ENCODE data around the gene AP5M1. TPM values are rescaled to one million over a fixed set of nuclear protein-coding genes. Genes with fewer than 3 reads are reported as not detected.

The AP5M1 gene
- total RNA-seq, 5 donors from 2014 or later (not counting 1 experiment from before 2014, with no cell fraction given), result 44.4 to 56.9 (median 48.5) TPM

- no peak for DNase-seq
- ChIA-PET POLR2A (no interaction called here), CTCF (interaction anchor here in 1 of 2 donors (1.3 kb wide), 1 partner anchor 10 kb away, joined by 4 read pairs; no protein-coding TSS in a partner anchor)
- no peak for ATAC-seq (replicated peaks in 1 of 4)
- no peak overlapping the region for H3K4me3 Mint-ChIP-seq
- Histone ChIP-seq H3K4me3 (ENCODE audit: control insufficient read depth in 1 of 2, extremely low read depth in 1 of 2, low read length in 1 of 2) (no peak overlapping the region), H3K36me3 (ENCODE audit: control insufficient read depth in 2 of 2, extremely low read depth in 1 of 2, insufficient read depth in 1 of 2, low read length in 1 of 2) (no peaks in the 10 kb centered on the region), H3K4me1 (ENCODE audit: control insufficient read depth in 1 of 2, extremely low read depth in 1 of 2, insufficient read depth in 2 of 2, low read length in 2 of 2) (no peaks in the 10 kb centered on the region), H3K27ac (ENCODE audit: low read length) (no peak overlapping the region), H3K9me3 (no peaks in the 10 kb centered on the region), H3K27me3 (replicated peaks in 1 of 2; ENCODE audit: control insufficient read depth in 2 of 2, extremely low read depth in 1 of 2, insufficient read depth in 2 of 2, low read length in 1 of 2) (no peaks in the 10 kb centered on the region)
- WGBS (ENCODE audit: insufficient coverage), result 100% methylated on average over 1 of the region's 1 CpG
- no peaks in the 10 kb centered on the region for H3K9me3 Mint-ChIP-seq
- no peaks in the 10 kb centered on the region for H3K27me3 Mint-ChIP-seq
- H3K36me3 Mint-ChIP-seq, result peaks cover 40% of the 10 kb centered on the region
- no peak overlapping the region for H3K27ac Mint-ChIP-seq
- H3K4me1 Mint-ChIP-seq, result peaks cover 41 to 58% (median 54%) of the 10 kb centered on the region in 3 donors
These were observed 9.1 kb upstream of the AP5M1 start for GRCh38 chr14:57259672-57260071.

- no peaks in the 10 kb centered on the region for H3K9me3 Mint-ChIP-seq
- POLR2A ChIA-PET, result no interaction called here
- no peaks in the 10 kb centered on the region for H3K27me3 Mint-ChIP-seq
- peaks cover 0 to 3% of the 10 kb centered on the region in 2 experiments for H3K4me1 ChIP-seq (ENCODE audit: control insufficient read depth in 1 of 2, extremely low read depth in 1 of 2, insufficient read depth in 2 of 2, low read length in 2 of 2)
- H3K4me3 ChIP-seq (ENCODE audit: control insufficient read depth in 1 of 2, extremely low read depth in 1 of 2, low read length in 1 of 2), result no peak overlapping the region
- H3K27ac Mint-ChIP-seq, result no peak overlapping the region
- no peak for ATAC-seq (replicated peaks in 1 of 4)
- no peak overlapping the region for H3K4me3 Mint-ChIP-seq
- no peak for DNase-seq
- peaks cover 47 to 57% (median 55%) of the 10 kb centered on the region in 3 donors for H3K4me1 Mint-ChIP-seq
- H3K36me3 ChIP-seq (ENCODE audit: control insufficient read depth in 2 of 2, extremely low read depth in 1 of 2, insufficient read depth in 1 of 2, low read length in 1 of 2), result no peaks in the 10 kb centered on the region
- peaks cover 32% of the 10 kb centered on the region for H3K36me3 Mint-ChIP-seq
- CTCF ChIA-PET, result no interaction called here
- H3K27me3 ChIP-seq (replicated peaks in 1 of 2; ENCODE audit: control insufficient read depth in 2 of 2, extremely low read depth in 1 of 2, insufficient read depth in 2 of 2, low read length in 1 of 2), result no peaks in the 10 kb centered on the region
- H3K9me3 ChIP-seq, result no peaks in the 10 kb centered on the region
- no peak overlapping the region for H3K27ac ChIP-seq (ENCODE audit: low read length)
These were observed 7.2 kb upstream of the AP5M1 start for GRCh38 chr14:57261604-57262003.

GRCh38 chr14:57262117-57262516 lies 6.7 kb upstream of the AP5M1 start:
- POLR2A ChIA-PET, result interaction anchor here in 1 of 2 donors (0.6 kb wide), 1 partner anchor 1461 kb away, joined by 3 read pairs; no protein-coding TSS in a partner anchor

GRCh38 chr14:57266065-57266464 lies 2.7 kb upstream of the AP5M1 start:
- H3K4me1 ChIP-seq (ENCODE audit: control insufficient read depth in 1 of 2, extremely low read depth in 1 of 2, insufficient read depth in 2 of 2, low read length in 2 of 2), result peaks cover 13 to 14% of the 10 kb centered on the region in 2 experiments
- no peaks in the 10 kb centered on the region for H3K9me3 ChIP-seq
- H3K36me3 Mint-ChIP-seq, result peaks cover 4% of the 10 kb centered on the region
- no peak overlapping the region for H3K27ac ChIP-seq (ENCODE audit: low read length)
- H3K4me3 ChIP-seq (ENCODE audit: control insufficient read depth in 1 of 2, extremely low read depth in 1 of 2, low read length in 1 of 2), result no peak overlapping the region
- no peak overlapping the region for H3K4me3 Mint-ChIP-seq
- POLR2A ChIA-PET, result no interaction called here
- no peak for DNase-seq
- no peaks in the 10 kb centered on the region for H3K36me3 ChIP-seq (ENCODE audit: control insufficient read depth in 2 of 2, extremely low read depth in 1 of 2, insufficient read depth in 1 of 2, low read length in 1 of 2)
- no peaks in the 10 kb centered on the region for H3K9me3 Mint-ChIP-seq
- WGBS (ENCODE audit: insufficient coverage), result no CpG with 5 or more reads among the region's 2 CpGs
- no peak overlapping the region for H3K27ac Mint-ChIP-seq
- H3K27me3 Mint-ChIP-seq, result no peaks in the 10 kb centered on the region
- ATAC-seq (replicated peaks in 1 of 4), result no peak
- peaks cover 65 to 73% (median 71%) of the 10 kb centered on the region in 3 donors for H3K4me1 Mint-ChIP-seq
- no peaks in the 10 kb centered on the region for H3K27me3 ChIP-seq (replicated peaks in 1 of 2; ENCODE audit: control insufficient read depth in 2 of 2, extremely low read depth in 1 of 2, insufficient read depth in 2 of 2, low read length in 1 of 2)
- CTCF ChIA-PET, result interaction anchor here in 1 of 2 donors (0.6 kb wide), 1 partner anchor 1922 kb away, joined by 6 read pairs; no protein-coding TSS in a partner anchor

More at GRCh38 chr14:57262117-57262516, 6.7 kb upstream of the AP5M1 start:
- H3K27me3 ChIP-seq (replicated peaks in 1 of 2; ENCODE audit: control insufficient read depth in 2 of 2, extremely low read depth in 1 of 2, insufficient read depth in 2 of 2, low read length in 1 of 2), result no peaks in the 10 kb centered on the region
- peaks cover 0 to 3% of the 10 kb centered on the region in 2 experiments for H3K4me1 ChIP-seq (ENCODE audit: control insufficient read depth in 1 of 2, extremely low read depth in 1 of 2, insufficient read depth in 2 of 2, low read length in 2 of 2)
- no peak for DNase-seq
- H3K4me3 ChIP-seq (ENCODE audit: control insufficient read depth in 1 of 2, extremely low read depth in 1 of 2, low read length in 1 of 2), result no peak overlapping the region
- no peaks in the 10 kb centered on the region for H3K27me3 Mint-ChIP-seq
- peaks cover 45 to 58% (median 56%) of the 10 kb centered on the region in 3 donors for H3K4me1 Mint-ChIP-seq
- no peak overlapping the region for H3K27ac Mint-ChIP-seq
- H3K9me3 ChIP-seq, result no peaks in the 10 kb centered on the region
- no peak overlapping the region for H3K4me3 Mint-ChIP-seq
- H3K27ac ChIP-seq (ENCODE audit: low read length), result no peak overlapping the region
- CTCF ChIA-PET, result no interaction called here
- H3K36me3 Mint-ChIP-seq, result peaks cover 27% of the 10 kb centered on the region
- H3K36me3 ChIP-seq (ENCODE audit: control insufficient read depth in 2 of 2, extremely low read depth in 1 of 2, insufficient read depth in 1 of 2, low read length in 1 of 2), result no peaks in the 10 kb centered on the region
- no peaks in the 10 kb centered on the region for H3K9me3 Mint-ChIP-seq
- ATAC-seq (replicated peaks in 1 of 4), result no peak

- Histone ChIP-seq H3K9me3 (no peaks in the 10 kb centered on the region), H3K4me3 (ENCODE audit: control insufficient read depth in 1 of 2, extremely low read depth in 1 of 2, low read length in 1 of 2) (no peak overlapping the region), H3K27ac (ENCODE audit: low read length) (no peak overlapping the region), H3K27me3 (replicated peaks in 1 of 2; ENCODE audit: control insufficient read depth in 2 of 2, extremely low read depth in 1 of 2, insufficient read depth in 2 of 2, low read length in 1 of 2) (no peaks in the 10 kb centered on the region), H3K36me3 (ENCODE audit: control insufficient read depth in 2 of 2, extremely low read depth in 1 of 2, insufficient read depth in 1 of 2, low read length in 1 of 2) (peaks cover 0 to 21% of the 10 kb centered on the region in 2 donors), H3K4me1 (ENCODE audit: control insufficient read depth in 1 of 2, extremely low read depth in 1 of 2, insufficient read depth in 2 of 2, low read length in 2 of 2) (peaks cover 8 to 14% of the 10 kb centered on the region in 2 experiments)
- H3K36me3 Mint-ChIP-seq, result peaks cover 13% of the 10 kb centered on the region
- no peak overlapping the region for H3K4me3 Mint-ChIP-seq
- H3K9me3 Mint-ChIP-seq, result no peaks in the 10 kb centered on the region
- ChIA-PET CTCF (interaction anchor here in 1 of 2 donors (0.8 kb wide), 1 partner anchor 9 kb away, joined by 3 read pairs; no protein-coding TSS in a partner anchor), POLR2A (no interaction called here)
- no peaks in the 10 kb centered on the region for H3K27me3 Mint-ChIP-seq
- no peak for ATAC-seq (replicated peaks in 1 of 4)
- H3K4me1 Mint-ChIP-seq, result peaks cover 46 to 49% (median 47%) of the 10 kb centered on the region in 3 donors
- no peak for DNase-seq
- no CpG with 5 or more reads among the region's 1 CpG for WGBS (ENCODE audit: insufficient coverage)
- H3K27ac Mint-ChIP-seq, result no peak overlapping the region
These were observed 4.5 kb downstream of the AP5M1 start for GRCh38 chr14:57273236-57273635.

GRCh38 chr14:57274551-57274950 lies 5.8 kb downstream of the AP5M1 start:
- H3K36me3 Mint-ChIP-seq, result peaks cover 23% of the 10 kb centered on the region
- Histone ChIP-seq H3K27me3 (replicated peaks in 1 of 2; ENCODE audit: control insufficient read depth in 2 of 2, extremely low read depth in 1 of 2, insufficient read depth in 2 of 2, low read length in 1 of 2) (no peaks in the 10 kb centered on the region), H3K4me3 (ENCODE audit: control insufficient read depth in 1 of 2, extremely low read depth in 1 of 2, low read length in 1 of 2) (no peak overlapping the region), H3K36me3 (ENCODE audit: control insufficient read depth in 2 of 2, extremely low read depth in 1 of 2, insufficient read depth in 1 of 2, low read length in 1 of 2) (peaks cover 0 to 21% of the 10 kb centered on the region in 2 donors), H3K27ac (ENCODE audit: low read length) (no peak overlapping the region), H3K4me1 (ENCODE audit: control insufficient read depth in 1 of 2, extremely low read depth in 1 of 2, insufficient read depth in 2 of 2, low read length in 2 of 2) (peaks cover 8 to 14% of the 10 kb centered on the region in 2 experiments), H3K9me3 (no peaks in the 10 kb centered on the region)
- ChIA-PET POLR2A (interaction anchor here in 1 of 2 donors (0.6 kb wide), 1 partner anchor 46 kb away, joined by 3 read pairs; no protein-coding TSS in a partner anchor), CTCF (no interaction called here)
- WGBS (ENCODE audit: insufficient coverage), result no CpG with 5 or more reads among the region's 2 CpGs
- H3K4me3 Mint-ChIP-seq, result no peak overlapping the region
- no peak overlapping the region for H3K27ac Mint-ChIP-seq
- H3K27me3 Mint-ChIP-seq, result no peaks in the 10 kb centered on the region
- ATAC-seq (replicated peaks in 1 of 4), result no peak
- H3K4me1 Mint-ChIP-seq, result peaks cover 45 to 50% (median 48%) of the 10 kb centered on the region in 3 donors
- H3K9me3 Mint-ChIP-seq, result no peaks in the 10 kb centered on the region
- no peak for DNase-seq
